ENCODE data around the gene SPSB3. TPM values are rescaled to one million over a fixed set of nuclear protein-coding genes. Genes with fewer than 3 reads are reported as not detected.
A peak's percentile ranks its signal among the peaks of the same experiment; 100 is the strongest.

The SPSB3 gene
- total RNA-seq, 1 donor from 2014 or later = 52.9 TPM

DNA sequence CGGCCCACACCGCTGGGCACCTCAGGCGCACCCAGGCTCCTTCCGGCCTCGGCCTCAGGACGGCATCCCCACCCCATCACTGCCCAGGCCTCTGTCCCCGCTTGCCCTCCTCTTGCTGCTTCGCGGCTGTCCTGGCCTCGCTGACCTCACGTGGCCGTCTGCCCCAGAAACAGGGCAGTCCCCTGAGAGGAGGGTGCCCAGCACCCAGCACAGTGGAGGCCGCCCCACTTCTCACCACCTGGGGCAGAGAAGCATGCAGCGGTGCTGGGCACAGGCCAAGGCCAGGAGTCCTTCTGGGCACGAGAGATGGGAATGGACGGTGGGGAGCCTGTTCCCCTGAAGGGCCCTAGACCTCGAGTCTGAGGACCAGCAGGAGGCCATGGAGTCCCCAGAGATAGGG is 35.3 kb upstream of the SPSB3 start:
- H3K36me3 Mint-ChIP-seq (ENCODE audit: low read depth, unreplicated experiment) = peaks cover 21% of the 10 kb centered on the region
- H3K4me3 Mint-ChIP-seq (ENCODE audit: unreplicated experiment) = no peak overlapping the region
- no peaks in the 10 kb centered on the region for H3K4me1 Mint-ChIP-seq (ENCODE audit: unreplicated experiment)
- no peaks in the 10 kb centered on the region for H3K27me3 Mint-ChIP-seq (ENCODE audit: unreplicated experiment)
- TF ChIP-seq, protein P1, sequence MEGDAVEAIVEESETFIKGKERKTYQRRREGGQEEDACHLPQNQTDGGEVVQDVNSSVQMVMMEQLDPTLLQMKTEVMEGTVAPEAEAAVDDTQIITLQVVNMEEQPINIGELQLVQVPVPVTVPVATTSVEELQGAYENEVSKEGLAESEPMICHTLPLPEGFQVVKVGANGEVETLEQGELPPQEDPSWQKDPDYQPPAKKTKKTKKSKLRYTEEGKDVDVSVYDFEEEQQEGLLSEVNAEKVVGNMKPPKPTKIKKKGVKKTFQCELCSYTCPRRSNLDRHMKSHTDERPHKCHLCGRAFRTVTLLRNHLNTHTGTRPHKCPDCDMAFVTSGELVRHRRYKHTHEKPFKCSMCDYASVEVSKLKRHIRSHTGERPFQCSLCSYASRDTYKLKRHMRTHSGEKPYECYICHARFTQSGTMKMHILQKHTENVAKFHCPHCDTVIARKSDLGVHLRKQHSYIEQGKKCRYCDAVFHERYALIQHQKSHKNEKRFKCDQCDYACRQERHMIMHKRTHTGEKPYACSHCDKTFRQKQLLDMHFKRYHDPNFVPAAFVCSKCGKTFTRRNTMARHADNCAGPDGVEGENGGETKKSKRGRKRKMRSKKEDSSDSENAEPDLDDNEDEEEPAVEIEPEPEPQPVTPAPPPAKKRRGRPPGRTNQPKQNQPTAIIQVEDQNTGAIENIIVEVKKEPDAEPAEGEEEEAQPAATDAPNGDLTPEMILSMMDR (IDR thresholded peaks at IDR 0.05; ENCODE audit: unreplicated experiment) = no peak
- H3K27ac Mint-ChIP-seq (ENCODE audit: unreplicated experiment) = no peak overlapping the region
- DNase-seq (ENCODE audit: low spot score) = no peak
- H3K9me3 Mint-ChIP-seq (ENCODE audit: unreplicated experiment) = no peaks in the 10 kb centered on the region

DNA sequence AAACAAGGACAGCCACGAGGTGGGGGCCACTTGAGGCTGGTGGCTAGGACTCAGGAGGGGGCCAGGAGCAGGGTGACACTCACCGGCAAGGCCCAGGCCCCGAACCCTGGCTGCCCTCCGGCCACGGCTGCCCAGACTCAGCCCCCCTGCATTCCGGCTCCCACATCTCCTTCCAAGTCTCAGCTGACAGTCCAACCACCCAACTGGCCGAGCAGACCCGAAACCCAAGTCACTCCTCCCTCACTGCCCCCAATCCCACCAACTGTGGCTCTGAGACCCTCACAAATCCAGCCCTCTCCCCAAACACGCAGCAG is 34.9 kb upstream of the SPSB3 start:
- no peaks in the 10 kb centered on the region for H3K4me1 Mint-ChIP-seq (ENCODE audit: unreplicated experiment)
- no peaks in the 10 kb centered on the region for H3K9me3 Mint-ChIP-seq (ENCODE audit: unreplicated experiment)
- no peaks in the 10 kb centered on the region for H3K27me3 Mint-ChIP-seq (ENCODE audit: unreplicated experiment)
- no peak for DNase-seq (ENCODE audit: low spot score)
- TF ChIP-seq, protein P1 (IDR thresholded peaks at IDR 0.05; ENCODE audit: unreplicated experiment) = no peak
- no peak overlapping the region for H3K4me3 Mint-ChIP-seq (ENCODE audit: unreplicated experiment)
- peaks cover 21% of the 10 kb centered on the region for H3K36me3 Mint-ChIP-seq (ENCODE audit: low read depth, unreplicated experiment)
- H3K27ac Mint-ChIP-seq (ENCODE audit: unreplicated experiment) = no peak overlapping the region

DNA sequence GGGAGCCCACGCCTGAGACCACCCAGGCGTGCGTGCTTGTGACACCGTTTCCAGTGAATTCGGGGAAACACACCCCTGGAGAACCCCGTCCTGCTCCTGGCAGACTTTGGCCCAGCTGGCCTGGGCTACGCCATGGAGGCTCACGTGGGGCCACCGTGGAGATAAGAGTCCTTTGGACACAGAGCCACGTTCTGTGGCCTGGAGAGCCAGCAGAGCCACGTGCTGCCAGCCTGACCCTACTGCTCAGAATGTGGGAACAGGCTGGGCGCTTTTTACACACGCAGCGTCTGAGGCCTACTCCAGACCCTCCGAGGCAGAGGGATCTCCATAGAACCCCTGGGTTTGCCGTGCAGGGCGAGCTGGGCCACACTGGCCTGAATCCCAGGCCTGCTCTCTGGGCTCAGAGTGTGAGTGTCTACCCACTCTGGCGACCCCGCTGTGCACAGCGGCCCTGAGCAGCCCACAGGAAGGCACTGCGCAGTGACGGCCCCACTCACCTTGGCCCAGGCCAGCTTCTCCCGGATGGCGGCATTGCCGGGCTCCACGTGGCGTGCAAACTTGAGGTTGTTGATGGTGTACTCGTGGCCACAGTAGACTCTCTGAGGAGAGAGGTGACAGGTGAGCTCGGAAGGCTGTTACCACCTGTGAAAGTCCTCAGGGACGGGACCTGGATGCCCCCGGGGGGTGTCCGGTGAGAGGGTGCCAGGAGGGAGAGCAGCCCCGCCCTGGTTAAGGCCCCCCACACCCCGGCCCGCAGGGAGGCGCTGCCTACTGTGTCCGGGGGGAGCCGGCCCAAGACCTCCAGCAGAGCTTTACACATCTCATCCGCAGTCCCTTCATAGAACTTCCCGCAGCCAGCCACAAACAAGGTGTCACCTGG is 34.3 kb upstream of the SPSB3 start:
- no peak overlapping the region for H3K27ac Mint-ChIP-seq (ENCODE audit: unreplicated experiment)
- no peaks in the 10 kb centered on the region for H3K27me3 Mint-ChIP-seq (ENCODE audit: unreplicated experiment)
- H3K4me1 Mint-ChIP-seq (ENCODE audit: unreplicated experiment) = no peaks in the 10 kb centered on the region
- DNase-seq (ENCODE audit: low spot score) = no peak
- H3K4me3 Mint-ChIP-seq (ENCODE audit: unreplicated experiment) = no peak overlapping the region
- TF ChIP-seq, protein P1 (IDR thresholded peaks at IDR 0.05; ENCODE audit: unreplicated experiment) = no peak
- no peaks in the 10 kb centered on the region for H3K9me3 Mint-ChIP-seq (ENCODE audit: unreplicated experiment)
- H3K36me3 Mint-ChIP-seq (ENCODE audit: low read depth, unreplicated experiment) = peaks cover 21% of the 10 kb centered on the region

DNA sequence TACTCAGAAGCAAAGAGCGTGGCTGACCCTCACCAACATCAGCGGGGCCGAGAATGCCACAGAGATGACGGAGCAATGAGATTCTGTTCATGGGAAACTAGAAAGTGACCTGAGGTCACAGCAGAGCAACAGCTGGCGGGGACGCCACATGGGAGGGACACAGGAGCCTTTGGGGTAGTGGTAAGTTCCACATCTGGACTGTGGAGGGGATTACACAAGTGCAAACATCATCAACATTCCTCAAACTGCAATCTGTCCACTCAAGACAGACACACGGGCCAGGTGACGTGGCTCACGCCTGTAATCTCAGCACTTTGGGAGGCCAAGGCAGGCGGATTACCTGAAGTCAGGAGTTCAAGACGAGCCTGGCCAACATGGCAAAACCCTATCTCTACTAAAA is 33.1 kb upstream of the SPSB3 start:
- DNase-seq (ENCODE audit: low spot score) = no peak
- no peak overlapping the region for H3K27ac Mint-ChIP-seq (ENCODE audit: unreplicated experiment)
- peak overlapping the region; percentile 56 for H3K4me3 Mint-ChIP-seq (ENCODE audit: unreplicated experiment)
- H3K36me3 Mint-ChIP-seq (ENCODE audit: low read depth, unreplicated experiment) = peaks cover 24% of the 10 kb centered on the region
- no peaks in the 10 kb centered on the region for H3K9me3 Mint-ChIP-seq (ENCODE audit: unreplicated experiment)
- TF ChIP-seq, protein P1 (IDR thresholded peaks at IDR 0.05; ENCODE audit: unreplicated experiment) = no peak
- H3K4me1 Mint-ChIP-seq (ENCODE audit: unreplicated experiment) = no peaks in the 10 kb centered on the region
- H3K27me3 Mint-ChIP-seq (ENCODE audit: unreplicated experiment) = no peaks in the 10 kb centered on the region

DNA sequence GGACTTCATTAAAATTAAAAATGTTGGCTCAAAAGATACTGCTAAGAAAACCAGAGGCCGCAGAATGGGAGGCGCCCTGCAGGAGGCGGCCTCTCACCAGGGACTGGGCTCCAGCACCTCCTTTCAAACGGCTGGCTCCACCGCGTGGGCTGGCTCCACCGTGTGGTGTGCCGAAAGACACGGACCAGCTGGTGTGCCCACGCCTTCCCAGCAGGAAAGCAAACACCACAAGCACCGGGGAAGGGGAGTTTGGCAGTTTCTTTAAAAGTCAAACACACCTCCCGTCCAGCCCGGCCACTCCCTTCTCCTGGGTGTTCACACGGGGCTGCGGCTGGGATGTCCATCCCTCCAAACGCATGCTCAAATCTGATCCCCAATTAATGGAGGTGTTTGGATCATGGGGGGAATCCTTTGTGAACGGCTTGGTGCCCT is 30.4 kb upstream of the SPSB3 start:
- Mint-ChIP-seq H3K27ac (ENCODE audit: unreplicated experiment) (no peak overlapping the region), H3K27me3 (ENCODE audit: unreplicated experiment) (no peaks in the 10 kb centered on the region), H3K4me1 (ENCODE audit: unreplicated experiment) (no peaks in the 10 kb centered on the region), H3K4me3 (ENCODE audit: unreplicated experiment) (no peak overlapping the region), H3K36me3 (ENCODE audit: low read depth, unreplicated experiment) (peaks cover 23% of the 10 kb centered on the region), H3K9me3 (ENCODE audit: unreplicated experiment) (no peaks in the 10 kb centered on the region)
- peak; percentile 52 for DNase-seq (ENCODE audit: low spot score)
- TF ChIP-seq, protein P1 (IDR thresholded peaks at IDR 0.05; ENCODE audit: unreplicated experiment) = peak; percentile 35

Data from endothelial cell (in vitro differentiated cells).